HepG2 (cell line): ENCODE results near the gene BTN1A1. TPM values are rescaled to one million over a fixed set of nuclear protein-coding genes. Genes with fewer than 3 reads are reported as not detected.

ENCODE experiments used
- EEA1 ChIP-seq: sonication (generic); formaldehyde crosslinking; IDR thresholded peaks from 2 replicates; pipeline ENCODE4 v1.5.1; 2020; ENCODE audit warnings: mild to moderate bottlenecking, missing genetic modification reagents, borderline replicate concordance
- EHMT2 ChIP-seq: fragments of 200-600 bp; sonication (generic); IDR thresholded peaks from 2 replicates; pipeline ENCODE4 v1.7.0; 2017; ENCODE audit warnings: antibody characterized with exemption, low read depth, low read length, borderline replicate concordance
- FOXO4 ChIP-seq: sonication (generic); formaldehyde crosslinking; conservative IDR thresholded peaks from 2 replicates; pipeline ENCODE4 v1.8.1; 2023; ENCODE audit warnings: missing genetic modification reagents
- HDAC2 ChIP-seq: sonication (generic); formaldehyde crosslinking; IDR thresholded peaks from 2 replicates; pipeline ENCODE4 v1.4.0; 2020; ENCODE audit warnings: missing genetic modification reagents
- KLF6 ChIP-seq: IDR thresholded peaks from 2 replicates; pipeline ENCODE4 v1.8.0; 2016; ENCODE audit warnings: missing biosample characterization, missing genetic modification reagents
- MED1 ChIP-seq: sonication (generic); formaldehyde crosslinking; IDR thresholded peaks from 2 replicates; pipeline ENCODE4 v1.4.0; 2020; ENCODE audit warnings: missing genetic modification reagents
- NFE2 ChIP-seq: sonication (generic); formaldehyde crosslinking; IDR thresholded peaks from 2 replicates; pipeline ENCODE4 v1.4.0; 2020; ENCODE audit warnings: missing genetic modification reagents
- ONECUT2 ChIP-seq: sonication (generic); formaldehyde crosslinking; IDR thresholded peaks from 2 replicates; pipeline ENCODE4 v1.4.0; 2020; ENCODE audit warnings: missing genetic modification reagents
- REST ChIP-seq, 2 experiments: IDR thresholded peaks; 2 replicates each; pipeline ENCODE4 v1.6.1; 2011 to 2012; ENCODE audit warnings: low read length in 2 of 2, borderline replicate concordance in 1 of 2, low read depth in 1 of 2, mild to moderate bottlenecking in 1 of 2, moderate library complexity in 1 of 2
- SKIL ChIP-seq: sonication (generic); formaldehyde crosslinking; IDR thresholded peaks from 2 replicates; pipeline ENCODE4 v1.8.0; 2022; ENCODE audit warnings: missing genetic modification reagents, mild to moderate bottlenecking, moderate library complexity, borderline replicate concordance
- SMYD3 ChIP-seq: sonication (generic); formaldehyde crosslinking; IDR thresholded peaks from 2 replicates; pipeline ENCODE4 v1.8.1; 2023; ENCODE audit warnings: mild to moderate bottlenecking, missing genetic modification reagents
- ZBTB20 ChIP-seq: sonication (generic); formaldehyde crosslinking; IDR thresholded peaks from 2 replicates; pipeline ENCODE4 v1.8.1; 2023; ENCODE audit warnings: missing genetic modification reagents, low read depth, mild to moderate bottlenecking, borderline replicate concordance
- ZBTB25 ChIP-seq: IDR thresholded peaks from 2 replicates; pipeline ENCODE4 v1.6.1; 2018; ENCODE audit warnings: missing genetic modification reagents
- ZBTB8A ChIP-seq: sonication (generic); formaldehyde crosslinking; IDR thresholded peaks from 2 replicates; pipeline ENCODE4 v1.4.0; 2020; ENCODE audit warnings: mild to moderate bottlenecking, low read depth, missing genetic modification reagents, borderline replicate concordance
- ZNF296 ChIP-seq: sonication (generic); formaldehyde crosslinking; conservative IDR thresholded peaks from 2 replicates; pipeline ENCODE4 v1.5.0; 2020; ENCODE audit warnings: mild to moderate bottlenecking, missing genetic modification reagents
- ZNF549 ChIP-seq: sonication (generic); formaldehyde crosslinking; IDR thresholded peaks from 2 replicates; pipeline ENCODE4 v1.5.0; 2020; ENCODE audit warnings: missing genetic modification reagents
- ZNF572 ChIP-seq: sonication (generic); formaldehyde crosslinking; IDR thresholded peaks from 2 replicates; pipeline ENCODE4 v1.5.1; 2020; ENCODE audit warnings: mild to moderate bottlenecking, missing genetic modification reagents
- ZNF720 ChIP-seq: sonication (generic); formaldehyde crosslinking; IDR thresholded peaks from 2 replicates; pipeline ENCODE4 v1.4.0; 2020; ENCODE audit warnings: missing genetic modification reagents
- ZNF766 ChIP-seq: sonication (generic); formaldehyde crosslinking; IDR thresholded peaks from 2 replicates; pipeline ENCODE4 v1.5.0; 2020; ENCODE audit warnings: missing genetic modification reagents, borderline replicate concordance
- polyA plus RNA-seq, 8 experiments: library from polyadenylated mRNA; depleted of rRNA in 3 of 8; stranded (reverse) in 7 of 8; unstranded in 1 of 8; fragments of >200 nt; fragmentation: Illumina TruSeq in 4 of 8; extraction: Trizol in 4 of 8; gene quantifications; 2 replicates each; pipeline versions ENCODE4 v1.2.1 to v1.2.3, GENCODE V29; 2011 to 2016; ENCODE audit warnings: low read depth in 4 of 8, missing spikeins in 1 of 8, mixed read lengths in 1 of 8; ENCODE audit not compliant: insufficient read depth in 1 of 8
- total RNA-seq, 5 experiments: library from RNA; depleted of rRNA; stranded (reverse); fragments of >200 nt; fragmentation: Illumina TruSeq; extraction: Trizol; gene quantifications; 2 replicates each; pipeline ENCODE4 v1.2.3, GENCODE V29; 2016; ENCODE audit warnings: low read depth in 1 of 5
- TF ChIP-seq, protein P1 (sequence below): sonication (generic); formaldehyde crosslinking; IDR thresholded peaks from 2 replicates; pipeline ENCODE4 v1.8.0; 2023; ENCODE audit warnings: mild to moderate bottlenecking, missing genetic modification reagents

Gene BTN1A1
- total and polyA plus RNA-seq, 2 of the 13 experiments (the other 11 are each of a cell fraction or from before 2014, with no cell fraction given) = 0.04 TPM; not detected in 1

DNA sequence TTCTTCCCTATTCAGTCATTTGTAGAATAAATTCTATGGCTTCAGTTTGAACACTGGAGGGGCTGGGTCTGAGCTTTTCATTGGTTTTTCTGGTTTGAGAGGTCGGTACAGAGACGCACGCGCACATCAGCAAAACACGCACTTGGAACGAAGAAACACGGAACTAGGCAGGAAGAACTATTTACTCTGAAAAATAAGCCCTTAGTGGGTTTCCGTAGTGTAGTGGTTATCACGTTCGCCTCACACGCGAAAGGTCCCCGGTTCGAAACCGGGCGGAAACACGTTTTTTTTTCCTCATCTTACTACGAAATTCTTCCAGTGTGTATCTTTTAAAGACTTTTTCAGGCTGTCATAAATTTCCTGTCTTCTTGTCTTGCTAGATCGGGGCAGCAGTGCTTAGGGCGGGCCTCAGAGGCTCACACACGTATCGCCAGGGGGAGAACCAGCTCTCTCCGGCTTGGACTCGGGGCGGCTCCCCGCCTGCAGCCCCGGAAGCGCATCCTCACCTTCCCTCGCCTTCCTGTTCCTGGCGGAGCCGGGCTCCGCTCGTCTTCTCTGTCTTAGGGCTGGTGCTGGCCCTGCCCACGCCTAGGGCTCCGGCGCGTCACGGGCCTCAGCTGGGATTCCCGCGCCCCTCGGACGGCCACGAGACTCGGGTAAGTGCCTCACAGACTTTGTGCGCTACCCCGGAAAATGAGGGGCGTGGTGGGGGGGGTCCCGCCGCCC lies 37.9 kb downstream of the BTN1A1 start, which contains the start of gene HMGN4 (continued):
- TF ChIP-seq REST (IDR thresholded peaks at IDR 0.05; ENCODE audit: borderline replicate concordance in 1 of 2, low read depth in 1 of 2, low read length in 2 of 2) (no peak), SMYD3 (CRISPR knock-in tag) (no peak), ZBTB20 (0 out of 2 replicates have a peak, but pooled peaks have one; percentile 37), MED1 (CRISPR knock-in tag) (no peak), ZBTB8A (CRISPR knock-in tag) (no peak), ONECUT2 (CRISPR knock-in tag) (no peak), NFE2 (CRISPR knock-in tag) (no peak), ZNF549 (CRISPR knock-in tag) (no peak), SKIL (CRISPR knock-in tag) (no peak), ZNF296 (CRISPR knock-in tag) (no peak), EEA1 (CRISPR knock-in tag) (no peak; the same call in 1 of the 2 replicates), KLF6 (no peak), ZNF766 (CRISPR knock-in tag) (peak; percentile 83), HDAC2 (peak; percentile 78; the same call in 1 of the 2 replicates), ZNF572 (CRISPR knock-in tag) (no peak; the same call in 1 of the 2 replicates), FOXO4 (CRISPR knock-in tag) (peak; percentile 72; the same call in 1 of the 2 replicates), EHMT2 (peak; percentile 7; the same call in 1 of the 2 replicates), ZNF720 (CRISPR knock-in tag) (0 out of 2 replicates have a peak, but pooled peaks have one; percentile 29), ZBTB25 (CRISPR knock-in tag) (peak; percentile 71)
- TF ChIP-seq, protein P1, sequence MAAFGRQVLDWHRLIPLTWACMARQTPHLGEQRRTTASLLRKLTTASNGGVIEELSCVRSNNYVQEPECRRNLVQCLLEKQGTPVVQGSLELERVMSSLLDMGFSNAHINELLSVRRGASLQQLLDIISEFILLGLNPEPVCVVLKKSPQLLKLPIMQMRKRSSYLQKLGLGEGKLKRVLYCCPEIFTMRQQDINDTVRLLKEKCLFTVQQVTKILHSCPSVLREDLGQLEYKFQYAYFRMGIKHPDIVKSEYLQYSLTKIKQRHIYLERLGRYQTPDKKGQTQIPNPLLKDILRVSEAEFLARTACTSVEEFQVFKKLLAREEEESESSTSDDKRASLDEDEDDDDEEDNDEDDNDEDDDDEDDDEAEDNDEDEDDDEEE = peak; percentile 53; the same call in 1 of the 2 replicates
